Measurements from ENCODE around the gene CLTRN.

- TF ChIP-seq CTCF (conservative IDR thresholded peaks at IDR 0.05 in 1 of 2, IDR thresholded peaks at IDR 0.05 in 1 of 2; ENCODE audit: low read depth in 1 of 2, low read length in 2 of 2) (no peak), EZH2 (IDR thresholded peaks at IDR 0.05; ENCODE audit: low read length, missing control alignments) (no peak)
Measured at GRCh38 chrX:15683193-15683592, 18.6 kb upstream of the CLTRN start.

Data from fibroblast of lung (primary cell).